IMR-90 (cell line): ENCODE data around the gene WNT8B.

Source experiments
- BHLHE40 ChIP-seq: fragments of 150-350 bp; IDR thresholded peaks from 2 replicates; pipeline ENCODE4 v1.6.1; 2016; ENCODE audit warnings: mild to moderate bottlenecking, low read depth, low read length
- CEBPB ChIP-seq: IDR thresholded peaks from 2 replicates; pipeline ENCODE4 v1.6.1; 2012; ENCODE audit warnings: low read depth, low read length, improper control_type of control experiment
- CTCF ChIP-seq: conservative IDR thresholded peaks from 2 replicates; pipeline ENCODE4 v1.5.1; 2012; ENCODE audit warnings: mild to moderate bottlenecking, low read depth, low read length, improper control_type of control experiment
- FOS ChIP-seq: fragments of 150-350 bp; IDR thresholded peaks from 2 replicates; pipeline ENCODE4 v1.6.1; 2016; ENCODE audit warnings: low read depth, low read length
- MAZ ChIP-seq: IDR thresholded peaks from 2 replicates; pipeline ENCODE4 v1.6.1; 2012; ENCODE audit warnings: low read depth, mild to moderate bottlenecking, low read length, improper control_type of control experiment, moderate library complexity, borderline replicate concordance
- POLR2A ChIP-seq: IDR thresholded peaks from 2 replicates; pipeline ENCODE4 v1.6.1; 2012; ENCODE audit warnings: mild to moderate bottlenecking, low read depth, low read length
- RAD21 ChIP-seq: IDR thresholded peaks from 2 replicates; pipeline ENCODE4 v1.6.1; 2012; ENCODE audit warnings: low read length, improper control_type of control experiment
- RFX5 ChIP-seq: IDR thresholded peaks from 2 replicates; pipeline ENCODE4 v1.8.0; 2012; ENCODE audit warnings: low read depth, mild to moderate bottlenecking, low read length, moderate library complexity
- SMC3 ChIP-seq: fragments of 150-350 bp; IDR thresholded peaks from 2 replicates; pipeline ENCODE4 v1.6.1; 2016; ENCODE audit warnings: low read depth, mild to moderate bottlenecking, antibody characterized with exemption, low read length, moderate library complexity

GRCh38 chr10:100504096-100504495 lies 41.3 kb downstream of the WNT8B start:
- TF ChIP-seq POLR2A: no peak
- no peak for TF ChIP-seq CTCF
- no peak for TF ChIP-seq FOS
- TF ChIP-seq MAZ: no peak
- TF ChIP-seq SMC3: no peak
- TF ChIP-seq BHLHE40: no peak
- TF ChIP-seq RFX5: no peak
- TF ChIP-seq CEBPB: no peak
- no peak for TF ChIP-seq RAD21
